DMS153 treated with DMSO at 0.1 percent for 48 hours (cell line): Measurements from ENCODE around the gene LPIN1.
A peak's percentile ranks its signal among the peaks of the same experiment; 100 is the strongest.

Source experiments
- DNase-seq: peaks from one replicate; lab custom pipeline; 2025; ENCODE audit not compliant: unreplicated experiment; lab: John Stamatoyannopoulos, UW

The LPIN1 gene, protein sequence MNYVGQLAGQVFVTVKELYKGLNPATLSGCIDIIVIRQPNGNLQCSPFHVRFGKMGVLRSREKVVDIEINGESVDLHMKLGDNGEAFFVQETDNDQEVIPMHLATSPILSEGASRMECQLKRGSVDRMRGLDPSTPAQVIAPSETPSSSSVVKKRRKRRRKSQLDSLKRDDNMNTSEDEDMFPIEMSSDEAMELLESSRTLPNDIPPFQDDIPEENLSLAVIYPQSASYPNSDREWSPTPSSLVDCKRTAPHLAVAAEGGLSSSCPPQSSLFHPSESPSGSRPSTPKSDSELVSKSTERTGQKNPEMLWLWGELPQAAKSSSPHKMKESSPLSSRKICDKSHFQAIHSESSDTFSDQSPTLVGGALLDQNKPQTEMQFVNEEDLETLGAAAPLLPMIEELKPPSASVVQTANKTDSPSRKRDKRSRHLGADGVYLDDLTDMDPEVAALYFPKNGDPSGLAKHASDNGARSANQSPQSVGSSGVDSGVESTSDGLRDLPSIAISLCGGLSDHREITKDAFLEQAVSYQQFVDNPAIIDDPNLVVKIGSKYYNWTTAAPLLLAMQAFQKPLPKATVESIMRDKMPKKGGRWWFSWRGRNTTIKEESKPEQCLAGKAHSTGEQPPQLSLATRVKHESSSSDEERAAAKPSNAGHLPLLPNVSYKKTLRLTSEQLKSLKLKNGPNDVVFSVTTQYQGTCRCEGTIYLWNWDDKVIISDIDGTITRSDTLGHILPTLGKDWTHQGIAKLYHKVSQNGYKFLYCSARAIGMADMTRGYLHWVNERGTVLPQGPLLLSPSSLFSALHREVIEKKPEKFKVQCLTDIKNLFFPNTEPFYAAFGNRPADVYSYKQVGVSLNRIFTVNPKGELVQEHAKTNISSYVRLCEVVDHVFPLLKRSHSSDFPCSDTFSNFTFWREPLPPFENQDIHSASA

DNA sequence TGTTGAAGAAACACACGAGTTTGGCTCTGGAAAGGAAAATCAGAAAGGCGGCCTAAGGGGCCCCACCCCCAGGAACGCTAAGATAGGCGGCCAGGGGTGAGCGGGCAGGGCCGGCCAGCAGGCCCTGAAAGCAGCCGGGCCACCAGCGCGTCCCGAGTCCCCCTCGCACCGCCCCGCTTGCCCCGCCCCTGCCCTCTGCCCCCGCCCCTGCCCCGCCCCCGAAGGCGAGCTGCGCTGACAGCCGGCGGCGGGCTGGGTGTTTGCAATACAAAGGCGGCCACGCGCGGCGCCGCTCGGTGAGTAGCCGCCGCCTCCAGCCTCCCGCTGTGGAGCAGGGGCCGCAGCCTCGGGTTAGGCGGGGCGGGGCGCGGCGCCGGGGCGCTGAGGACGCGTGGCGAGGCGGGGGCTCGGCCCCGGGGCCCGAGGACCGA, at the start of gene LPIN1:
Gene LPIN1 (plus strand): TSS at position 257 of the 431 bp plus-strand sequence. CDS start 18,910 bp downstream, outside the sequence.
- DNase-seq = peak; percentile 41

DNA sequence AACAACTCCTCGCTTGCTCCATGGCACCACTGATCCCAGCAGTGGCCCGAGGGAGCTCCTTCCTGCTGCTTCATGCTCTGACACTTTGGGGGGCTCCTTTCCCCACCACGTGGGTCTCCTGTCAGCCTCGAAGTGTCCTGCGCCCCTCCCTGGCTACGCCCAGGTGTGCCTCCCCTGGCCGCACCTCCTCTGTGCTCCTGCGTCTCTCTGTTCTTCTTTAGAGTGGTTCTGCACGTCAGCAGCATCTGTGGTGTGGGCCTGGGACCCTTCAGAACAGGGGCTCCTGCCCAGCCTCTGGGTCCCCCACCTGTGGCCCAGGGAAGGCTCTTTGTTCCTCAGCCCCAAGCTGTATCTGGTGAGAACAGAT, 49.7 kb upstream of the LPIN1 start:
- no peak for DNase-seq

DNA sequence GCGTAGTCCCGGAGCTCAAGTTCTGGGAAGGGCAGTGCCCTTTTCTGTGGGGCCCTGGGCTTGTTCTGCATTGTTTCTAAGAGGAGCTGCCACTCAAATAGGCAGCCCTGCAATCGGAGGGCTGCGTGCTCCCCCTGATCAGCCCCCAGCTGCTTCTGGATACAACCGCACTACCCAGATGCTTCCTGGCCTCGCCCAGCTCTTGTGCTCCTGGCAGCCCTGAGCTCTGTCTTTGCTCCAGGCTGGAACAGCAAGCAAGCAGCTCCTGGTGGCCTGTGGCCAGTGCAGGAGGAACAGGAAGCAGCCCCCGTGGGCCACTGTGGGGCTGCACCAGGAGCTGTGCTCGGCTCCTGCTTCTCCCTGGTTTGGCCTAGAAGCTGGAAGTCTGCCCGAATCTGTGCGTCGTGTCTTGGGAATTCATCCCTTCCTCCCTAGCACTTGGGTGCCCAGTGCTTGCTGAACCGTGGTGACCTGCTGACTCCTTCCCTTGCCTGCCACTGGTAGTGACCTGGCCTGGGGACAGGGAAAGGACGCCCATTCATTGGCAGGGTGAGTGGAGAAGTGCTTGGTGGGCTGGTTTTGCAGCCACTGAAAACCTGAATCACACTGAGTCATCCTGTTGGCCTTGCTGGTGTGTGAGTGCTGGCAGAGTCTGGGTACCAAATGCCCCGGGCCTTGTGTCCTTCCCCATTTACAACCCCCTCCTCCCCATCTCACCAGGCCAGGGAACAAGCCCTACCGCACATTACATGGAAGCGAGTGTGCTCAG, 49.1 kb upstream of the LPIN1 start:
- DNase-seq = no peak

DNA sequence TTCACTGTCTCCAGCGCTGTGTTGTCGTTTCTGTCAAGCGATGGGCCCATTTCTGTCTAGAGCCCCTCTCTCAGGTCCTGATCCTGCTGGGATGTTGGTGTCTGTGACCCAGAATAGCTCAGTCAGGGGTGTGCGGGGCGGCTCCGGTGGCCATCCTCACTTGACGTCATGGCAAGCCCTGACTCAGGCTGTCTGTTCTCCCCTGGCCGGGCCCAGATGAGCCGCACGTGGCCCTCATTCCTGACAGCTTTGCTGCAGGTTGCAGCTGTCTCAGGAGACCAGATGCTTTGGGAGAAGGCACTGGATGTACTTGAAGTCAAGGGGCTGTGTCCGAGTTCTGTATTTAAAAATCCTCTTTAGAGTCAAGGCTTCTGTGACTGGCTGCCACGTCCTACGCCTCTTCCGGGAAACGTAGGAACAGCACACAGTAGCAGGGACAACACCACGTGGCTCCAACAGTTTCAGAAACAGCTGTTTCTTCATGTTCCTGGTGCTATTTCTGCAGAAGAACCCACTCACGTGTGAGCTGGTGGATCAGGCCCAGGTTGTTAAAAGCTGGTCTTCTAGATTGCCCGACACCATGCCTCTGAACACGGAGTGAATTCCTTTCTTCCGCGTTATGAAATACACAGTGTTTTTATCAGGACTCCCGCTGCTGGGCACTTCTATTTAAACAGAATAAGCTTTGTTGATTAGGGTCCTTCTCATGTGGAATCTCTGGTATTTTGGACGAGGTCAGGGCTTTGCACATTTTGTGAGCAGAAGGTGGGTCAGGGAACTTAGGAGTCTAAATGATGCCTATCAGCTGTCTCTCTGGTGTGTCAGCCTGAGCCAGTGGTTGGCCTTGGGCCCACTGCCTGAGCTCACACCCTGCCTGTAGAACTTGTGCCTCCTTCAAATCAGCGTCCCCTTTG, 48.2 kb upstream of the LPIN1 start:
- DNase-seq = no peak

DNA sequence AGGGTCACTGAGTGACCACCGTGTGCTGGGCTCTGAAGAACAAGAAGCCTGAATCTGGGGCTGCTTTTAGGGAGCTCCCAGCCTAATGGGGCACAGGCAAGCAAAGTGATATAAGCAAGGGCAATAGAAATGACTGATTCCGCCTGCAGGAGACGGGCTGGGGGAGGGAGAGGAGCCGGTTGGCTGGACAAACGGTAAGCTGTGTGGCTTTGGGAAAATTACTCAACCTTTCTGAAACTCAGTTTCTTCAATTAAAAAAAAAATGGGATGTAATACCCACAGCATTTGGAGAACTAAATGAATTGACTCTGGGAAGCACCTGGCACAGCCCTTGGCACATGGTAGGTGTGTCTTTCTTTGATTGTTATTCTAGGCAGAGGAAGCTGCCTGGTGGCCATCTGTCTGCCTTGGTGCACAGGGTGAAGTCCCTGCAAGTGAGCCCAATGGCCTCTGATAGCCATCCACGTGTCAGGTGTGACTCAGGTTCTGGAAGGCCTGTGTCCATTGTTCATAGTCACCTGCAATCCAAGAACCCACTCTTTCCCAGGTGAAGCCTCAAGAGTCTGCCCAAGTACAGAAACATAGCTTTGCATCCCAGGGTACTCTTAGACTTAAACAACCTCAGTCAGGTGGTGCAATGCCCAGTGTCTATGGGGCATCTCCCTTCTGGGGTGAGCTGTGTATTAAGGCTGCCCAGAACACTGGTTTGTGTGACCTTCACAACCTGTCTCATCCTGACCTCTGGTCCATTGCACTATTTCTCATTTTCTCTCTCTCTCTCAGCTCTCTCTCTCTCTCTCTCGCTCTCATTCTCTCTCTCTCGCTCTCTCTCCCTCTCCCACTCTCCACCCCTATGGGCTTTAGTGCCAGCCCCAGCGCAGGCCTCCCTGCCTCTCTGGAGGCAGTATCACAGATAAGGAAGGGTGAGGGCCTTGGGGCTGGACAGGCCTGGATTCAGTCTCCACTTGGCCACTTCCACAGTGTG, 46.5 kb upstream of the LPIN1 start:
- DNase-seq = no peak

DNA sequence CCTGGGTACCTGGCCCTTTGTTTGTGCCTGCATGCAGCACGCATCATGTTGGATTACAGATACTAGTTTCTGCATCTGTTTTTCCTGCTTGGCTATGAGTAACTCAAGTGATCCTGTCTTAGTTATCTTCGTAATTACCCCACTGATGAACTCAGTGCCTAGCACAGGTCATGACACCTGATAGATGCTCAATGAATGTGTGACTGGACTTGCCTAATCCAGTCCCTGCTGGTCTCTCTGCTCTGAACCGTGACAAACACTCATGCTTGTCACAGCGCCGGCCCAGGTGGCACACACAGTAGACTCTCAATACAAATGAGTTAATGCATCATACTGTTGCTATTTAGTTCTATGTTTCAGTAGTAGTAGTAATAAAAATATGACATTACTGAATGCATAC, 45.2 kb upstream of the LPIN1 start:
- no peak for DNase-seq

DNA sequence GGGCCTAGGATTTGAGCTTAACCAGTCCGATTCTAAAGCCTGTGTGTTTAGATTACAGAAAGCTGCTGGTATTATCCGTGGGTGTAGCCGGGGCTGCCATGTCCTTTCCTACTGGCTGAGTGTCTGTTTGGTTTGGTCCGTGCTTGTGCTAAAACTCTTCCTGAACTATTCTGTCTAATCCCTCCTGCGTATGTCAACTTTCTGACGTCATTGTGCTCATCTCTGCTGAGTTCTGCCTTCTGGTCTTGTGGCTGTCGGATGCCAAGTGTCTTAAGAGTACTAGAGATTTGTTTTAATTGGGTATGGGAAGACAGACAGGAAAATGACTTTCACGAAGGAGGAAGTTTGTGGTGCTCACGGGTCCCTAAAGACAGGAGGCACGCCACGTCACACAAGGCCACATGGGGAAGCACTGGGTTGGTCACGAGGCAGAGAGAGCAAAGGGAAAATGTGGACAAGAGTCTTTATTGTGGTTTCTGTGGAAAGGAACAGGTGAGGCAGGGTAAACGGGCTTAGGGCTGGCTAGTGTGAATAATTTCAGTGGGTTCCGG, 44.6 kb upstream of the LPIN1 start:
- no peak for DNase-seq

DNA sequence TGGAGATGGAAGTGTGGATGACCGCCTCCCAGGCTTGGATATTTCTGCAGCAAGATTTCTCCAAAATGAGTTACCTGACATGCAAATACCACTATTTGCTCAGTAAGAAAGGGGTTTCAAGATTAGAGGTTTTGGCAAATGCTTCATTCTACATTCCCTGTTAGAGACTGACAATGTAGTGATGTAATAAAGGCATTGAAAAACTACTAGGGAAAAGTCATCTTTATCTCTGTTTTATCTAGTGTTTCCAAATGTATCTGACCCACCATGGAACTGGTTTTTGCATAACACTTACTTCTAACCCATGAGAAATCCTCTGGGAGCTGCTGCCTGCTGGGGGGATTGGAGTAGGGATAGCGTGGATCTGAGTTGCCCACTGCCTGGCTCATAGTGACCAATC, 43.5 kb upstream of the LPIN1 start:
- DNase-seq = no peak

DNA sequence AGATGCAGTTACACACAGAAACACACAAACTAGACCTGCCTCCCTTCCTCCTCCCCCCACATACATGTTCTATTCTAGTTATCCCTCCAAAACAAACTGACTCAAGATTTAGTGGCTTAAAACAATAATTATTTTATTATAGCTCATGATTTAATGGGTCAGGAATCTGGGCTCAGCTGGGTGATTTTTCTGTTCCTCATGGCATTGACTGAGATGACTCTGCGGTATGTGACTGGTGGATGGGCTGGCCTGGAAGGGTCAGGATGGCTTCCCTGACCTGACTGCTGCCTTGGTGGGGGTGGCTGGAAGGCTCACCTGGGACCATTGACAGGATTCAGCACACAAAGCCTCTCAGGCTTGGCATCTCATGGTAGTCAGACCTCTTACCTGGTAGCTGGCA, 42.7 kb upstream of the LPIN1 start:
- no peak for DNase-seq

DNA sequence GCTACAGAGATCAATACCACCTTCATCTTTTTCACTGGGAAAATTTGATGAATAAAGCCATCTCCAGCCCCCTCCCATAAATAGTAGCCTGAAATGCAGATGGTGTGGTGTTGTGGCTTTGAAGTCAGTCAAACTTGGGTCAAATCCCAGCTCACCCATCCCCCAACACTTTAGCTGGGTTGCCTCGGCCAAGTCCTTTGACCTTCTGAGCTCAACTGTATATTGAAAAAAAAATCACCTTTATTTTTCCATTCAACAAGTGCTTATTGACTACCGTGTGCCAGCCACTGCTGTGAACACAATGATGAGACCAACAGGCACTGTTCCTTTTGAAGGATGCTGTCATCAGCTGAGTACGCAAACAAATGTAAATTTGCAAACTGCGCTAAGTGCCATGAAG, 41.4 kb upstream of the LPIN1 start:
- DNase-seq = no peak

DNA sequence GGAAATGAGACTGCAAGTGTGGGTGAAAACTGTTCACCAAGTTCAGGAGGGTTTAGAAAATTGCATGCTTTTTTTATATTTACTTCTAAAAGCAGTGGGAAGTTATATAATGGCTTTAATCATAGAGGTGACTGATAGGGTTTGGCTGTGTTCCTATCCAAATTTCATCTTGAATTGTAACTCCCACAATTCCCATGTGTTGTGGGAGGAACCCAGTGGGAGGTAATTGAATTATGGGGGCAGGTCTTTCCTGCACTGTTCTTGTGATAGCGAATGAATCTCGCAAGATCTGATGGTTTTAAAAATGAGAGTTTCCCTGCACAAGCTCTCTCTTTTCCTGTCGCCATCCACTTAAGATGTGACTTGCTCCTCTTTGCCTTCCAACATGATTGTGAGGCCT, 40.7 kb upstream of the LPIN1 start:
- no peak for DNase-seq

DNA sequence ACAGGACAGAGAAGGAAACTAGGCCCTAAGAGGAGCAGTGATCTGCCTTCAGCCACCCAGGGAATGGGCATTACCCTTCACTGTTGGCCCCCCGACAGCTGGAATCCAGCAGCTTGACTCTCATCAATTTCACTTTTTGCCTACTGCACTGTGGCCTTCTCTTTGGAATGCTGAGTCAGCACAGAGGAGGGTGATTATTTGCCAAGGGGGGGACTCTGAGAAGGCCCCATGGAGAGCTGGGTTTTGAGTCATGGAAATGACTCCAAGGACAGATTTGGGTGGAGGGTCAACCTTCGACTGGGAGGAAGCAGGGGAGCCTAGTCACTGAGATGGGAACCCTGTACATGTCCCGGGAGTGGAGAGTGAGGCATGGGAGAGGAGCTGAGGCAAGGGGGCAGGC, 38.3 kb upstream of the LPIN1 start:
- no peak for DNase-seq

DNA sequence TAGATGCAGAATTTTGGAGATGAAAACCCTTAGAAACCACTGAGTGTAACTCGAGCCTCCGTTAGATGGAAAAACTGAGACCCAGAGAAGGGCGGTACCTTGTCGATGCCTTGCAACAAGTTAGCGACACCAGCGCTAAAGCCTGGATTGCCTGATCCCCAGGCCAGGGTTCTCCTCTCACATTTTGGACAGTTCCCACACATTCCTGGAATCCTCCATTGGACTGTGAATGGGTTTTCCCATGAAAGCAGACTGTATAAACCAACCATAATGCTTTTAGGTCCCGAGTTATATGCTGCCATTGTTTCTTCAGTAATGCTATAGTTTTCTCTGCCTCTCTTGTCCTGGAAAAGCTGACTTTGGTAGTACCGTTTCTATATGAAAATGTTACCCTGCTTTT, 37.1 kb upstream of the LPIN1 start:
- no peak for DNase-seq

DNA sequence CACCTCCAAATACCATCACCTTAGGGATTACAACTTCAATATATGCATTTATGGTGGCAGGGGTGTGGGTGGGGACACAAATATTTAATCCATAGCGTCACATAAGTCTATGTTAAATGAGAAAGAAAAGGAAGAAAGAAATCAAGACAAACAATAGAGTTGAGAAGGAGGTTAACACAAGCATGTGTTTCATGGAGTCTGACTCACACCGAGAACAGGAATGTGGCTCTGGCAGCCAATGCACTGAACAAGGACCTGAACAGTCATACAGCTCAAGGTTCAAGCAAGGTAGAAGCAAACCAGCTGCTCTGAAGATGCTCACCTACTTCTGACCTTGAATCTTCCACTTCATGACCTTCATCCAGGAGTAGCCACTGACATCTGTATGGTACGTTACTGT, 36.2 kb upstream of the LPIN1 start:
- no peak for DNase-seq

DNA sequence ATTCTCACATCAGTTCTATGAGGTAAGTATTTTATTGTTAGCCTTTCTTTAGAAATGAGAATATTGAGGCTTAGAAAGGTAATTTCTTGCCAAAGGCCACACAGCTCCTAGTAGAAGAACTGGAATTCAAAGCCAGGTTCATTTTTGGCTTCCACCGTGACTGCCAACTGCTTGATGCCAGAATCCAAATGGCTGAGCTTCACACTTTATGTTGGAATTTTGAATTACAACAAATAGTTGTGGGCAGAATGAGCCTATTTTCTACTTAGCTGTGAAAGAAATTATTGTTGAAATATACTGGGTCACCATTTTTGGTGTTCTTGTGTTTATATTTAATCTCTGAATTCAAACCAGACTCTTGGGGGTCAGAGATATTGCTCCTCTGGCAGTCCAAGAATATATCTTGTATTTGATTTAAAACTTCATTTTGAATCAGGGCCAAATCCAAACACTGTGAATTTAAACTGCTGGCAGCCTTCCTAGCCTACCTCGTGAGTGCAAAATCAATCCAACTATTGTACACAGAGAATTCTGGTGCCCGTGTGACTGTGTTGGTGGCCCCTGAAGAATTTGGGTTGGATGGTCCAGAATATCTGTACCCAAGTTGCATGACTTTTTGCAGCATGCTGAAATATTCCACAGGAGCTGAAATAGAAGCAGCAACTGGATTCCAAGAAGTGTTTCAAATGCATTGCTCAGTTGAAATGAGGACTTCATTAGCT, 35.6 kb upstream of the LPIN1 start:
- no peak for DNase-seq

DNA sequence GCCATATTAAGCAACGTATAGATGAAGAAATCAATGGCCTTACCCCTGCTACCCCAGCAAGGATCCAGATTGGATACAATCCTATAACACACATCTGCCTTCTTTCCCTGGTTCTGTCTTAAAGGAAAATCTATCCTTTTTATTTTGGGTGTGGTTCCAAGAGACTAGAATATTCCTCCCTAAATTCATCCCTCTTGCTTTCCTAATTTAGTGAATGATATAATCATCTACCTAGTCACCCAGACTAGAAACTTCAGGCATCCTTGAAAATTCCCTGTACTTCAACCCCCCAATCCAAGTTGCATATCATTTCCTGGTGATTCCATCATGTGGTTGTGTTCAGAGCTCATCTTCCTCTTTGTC, 35.1 kb upstream of the LPIN1 start:
- DNase-seq = no peak

DNA sequence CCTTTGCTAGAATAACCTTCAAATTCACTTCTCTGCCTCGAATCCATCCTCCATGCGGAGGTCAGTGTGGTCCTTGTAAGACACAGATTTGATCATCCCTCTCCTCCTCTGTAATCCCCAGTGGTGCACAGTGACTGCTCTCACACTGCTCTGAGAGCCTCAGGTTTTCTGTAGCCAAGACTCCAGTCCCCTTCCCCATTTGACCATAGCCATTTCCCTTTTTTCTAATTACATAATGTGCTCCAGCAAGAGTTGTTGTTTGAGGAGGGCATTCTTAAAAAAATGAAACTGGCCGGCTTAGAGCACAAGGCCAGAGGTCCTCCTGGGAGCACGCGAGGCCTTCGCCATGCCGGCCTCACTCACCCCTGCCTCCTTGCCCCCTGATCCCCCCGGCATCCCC, 34.7 kb upstream of the LPIN1 start:
- no peak for DNase-seq

DNA sequence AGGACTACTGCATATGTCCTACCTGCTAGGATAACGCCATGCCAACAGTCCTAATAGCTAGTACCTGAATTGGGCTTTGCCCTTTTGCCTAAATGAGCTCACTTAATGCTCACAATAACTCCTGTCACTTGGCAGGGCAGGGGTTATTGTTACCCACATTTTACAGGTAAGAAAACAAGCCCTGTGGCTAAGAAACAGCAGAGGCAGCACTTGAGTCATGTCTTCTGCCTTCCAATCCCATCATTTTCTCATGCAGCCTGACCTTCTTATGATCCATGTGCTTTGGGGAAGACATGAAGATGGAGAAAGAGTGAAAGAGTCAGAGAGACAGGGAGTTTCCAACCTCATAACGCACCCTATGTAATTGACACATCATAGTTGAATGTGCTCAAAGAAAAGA, 33.6 kb upstream of the LPIN1 start:
- no peak for DNase-seq
